Osteoblast (primary cell): Measurements from ENCODE around the gene GAN. TPM values are rescaled to one million over a fixed set of nuclear protein-coding genes. Genes with fewer than 3 reads are reported as not detected.

Source experiments
- DNase-seq: peaks from one replicate; pipeline ENCODE4 v3.0.0; 2011; ENCODE audit warnings: low spot score, mixed read lengths; ENCODE audit not compliant: insufficient read length; ENCODE audit errors: missing footprints
- H2AFZ ChIP-seq: 2 replicates; pipeline ENCODE4 v1.6.0; 2011; ENCODE audit warnings: mild to moderate bottlenecking, low read length
- H3K27ac ChIP-seq: 2 replicates; pipeline ENCODE4 v1.5.1; 2011; ENCODE audit warnings: mild to moderate bottlenecking, low read depth, low read length, moderate library complexity
- H3K27me3 ChIP-seq: 2 replicates; pipeline ENCODE4 v1.6.0; 2012; ENCODE audit warnings: mild to moderate bottlenecking, control low read depth, inconsistent platforms, low read length, moderate library complexity; ENCODE audit not compliant: insufficient read depth
- H3K36me3 ChIP-seq: 2 replicates; pipeline ENCODE4 v1.5.1; 2011; ENCODE audit warnings: mild to moderate bottlenecking, low read length, control low read depth, moderate library complexity; ENCODE audit not compliant: insufficient read depth
- H3K4me1 ChIP-seq: 2 replicates; pipeline ENCODE4 v1.5.1; 2011; ENCODE audit warnings: mild to moderate bottlenecking, low read length, control low read depth, moderate library complexity; ENCODE audit not compliant: insufficient read depth
- H3K4me2 ChIP-seq: 2 replicates; pipeline ENCODE4 v1.6.0; 2011; ENCODE audit warnings: mild to moderate bottlenecking, low read length; ENCODE audit not compliant: insufficient read depth
- H3K4me3 ChIP-seq: fragments of 200-600 bp; sonication (generic); 3 replicates; pipeline ENCODE4 v1.5.1; 2012; ENCODE audit warnings: mild to moderate bottlenecking, low read length, inconsistent platforms; ENCODE audit not compliant: insufficient read depth
- H3K79me2 ChIP-seq: 2 replicates; pipeline ENCODE4 v1.6.0; 2012; ENCODE audit warnings: mild to moderate bottlenecking, low read length, control low read depth, inconsistent platforms; ENCODE audit not compliant: insufficient read depth
- H3K9me3 ChIP-seq: 2 replicates; pipeline ENCODE4 v1.5.1; 2011; ENCODE audit warnings: low read depth, low read length, control low read depth
- H4K20me1 ChIP-seq: 2 replicates; pipeline ENCODE4 v1.6.0; 2012; ENCODE audit warnings: mild to moderate bottlenecking, low read length, control low read depth; ENCODE audit not compliant: insufficient read depth
- CTCF ChIP-seq: IDR thresholded peaks from 2 replicates; pipeline ENCODE4 v1.5.1; 2011; ENCODE audit warnings: mild to moderate bottlenecking, low read depth, low read length, moderate library complexity; ENCODE audit errors: extremely low read depth
- total RNA-seq: library from RNA; depleted of rRNA; stranded (reverse); fragments of >200 nt; gene quantifications from 2 replicates; pipeline ENCODE4 v1.2.3, GENCODE V29; 2012

The GAN gene
- total RNA-seq, 1 donor = 10.9 TPM

GRCh38 chr16:81268509-81268908, 46.3 kb upstream of the GAN start:
- Histone ChIP-seq H3K27me3 (no peaks in the 10 kb centered on the region), H3K9me3 (no peaks in the 10 kb centered on the region), H3K4me2 (no peak overlapping the region), H3K4me3 (no peak overlapping the region), H3K79me2 (no peaks in the 10 kb centered on the region), H3K36me3 (no peaks in the 10 kb centered on the region), H4K20me1 (no peaks in the 10 kb centered on the region), H2AFZ (no peak overlapping the region), H3K27ac (no peak overlapping the region), H3K4me1 (peaks cover 10% of the 10 kb centered on the region)
- TF ChIP-seq CTCF = no peak
- no peak for DNase-seq

- Histone ChIP-seq H3K27ac (no peak overlapping the region), H4K20me1 (no peaks in the 10 kb centered on the region)
Observed at GRCh38 chr16:81273223-81273950, 41.4 kb upstream of the GAN start.

GRCh38 chr16:81275064-81275532, 39.7 kb upstream of the GAN start:
- Histone ChIP-seq H2AFZ (no peak overlapping the region), H3K9me3 (no peaks in the 10 kb centered on the region), H3K27ac (no peak overlapping the region), H3K36me3 (no peaks in the 10 kb centered on the region), H3K79me2 (no peaks in the 10 kb centered on the region), H4K20me1 (no peaks in the 10 kb centered on the region), H3K27me3 (no peaks in the 10 kb centered on the region), H3K4me1 (no peaks in the 10 kb centered on the region), H3K4me3 (no peak overlapping the region), H3K4me2 (no peak overlapping the region)
- TF ChIP-seq CTCF = no peak
- no peak for DNase-seq

More at GRCh38 chr16:81273223-81273950, 41.4 kb upstream of the GAN start:
- TF ChIP-seq CTCF = no peak
- DNase-seq = no peak
- H3K4me3 ChIP-seq = no peak overlapping the region
- H3K27me3 ChIP-seq = no peaks in the 10 kb centered on the region
- H3K79me2 ChIP-seq = no peaks in the 10 kb centered on the region
- no peaks in the 10 kb centered on the region for H3K4me1 ChIP-seq
- H3K9me3 ChIP-seq = no peaks in the 10 kb centered on the region
- no peaks in the 10 kb centered on the region for H3K36me3 ChIP-seq
- no peak overlapping the region for H3K4me2 ChIP-seq
- H2AFZ ChIP-seq = peak overlapping the region; percentile 41

GRCh38 chr16:81275795-81276194, 39.0 kb upstream of the GAN start:
- DNase-seq = no peak
- Histone ChIP-seq H3K27me3 (no peaks in the 10 kb centered on the region), H3K9me3 (no peaks in the 10 kb centered on the region), H3K4me1 (no peaks in the 10 kb centered on the region), H3K79me2 (no peaks in the 10 kb centered on the region), H3K4me3 (no peak overlapping the region), H3K4me2 (no peak overlapping the region), H2AFZ (no peak overlapping the region), H4K20me1 (no peaks in the 10 kb centered on the region), H3K27ac (no peak overlapping the region), H3K36me3 (no peaks in the 10 kb centered on the region)
- no peak for TF ChIP-seq CTCF
